ENCODE data around the gene PIWIL4.

GRCh38 chr11:94524341-94524740 lies 42.8 kb upstream of the PIWIL4 start:
- TF ChIP-seq ZNF384 (IDR thresholded peaks at IDR 0.05), result no peak
- TF ChIP-seq FOXM1 (IDR thresholded peaks at IDR 0.05; ENCODE audit: borderline replicate concordance), result no peak
- no peak for TF ChIP-seq HDGF (IDR thresholded peaks at IDR 0.05; ENCODE audit: borderline replicate concordance)
- no peak for TF ChIP-seq SP1 (IDR thresholded peaks at IDR 0.05)
- no peak for TF ChIP-seq PKNOX1 (IDR thresholded peaks at IDR 0.05)
- TF ChIP-seq FOXA1 (IDR thresholded peaks at IDR 0.05), result no peak
- TF ChIP-seq L3MBTL2 (conservative IDR thresholded peaks at IDR 0.05), result no peak
- TF ChIP-seq NFRKB (IDR thresholded peaks at IDR 0.05), result no peak
- no peak for TF ChIP-seq FOXK2 (IDR thresholded peaks at IDR 0.05)
- TF ChIP-seq SUZ12 (IDR thresholded peaks at IDR 0.05), result no peak

Measured in HEK293T (cell line).